NB4 (cell line): ENCODE measurements around the gene ADCYAP1R1.
A peak's percentile ranks its signal among the peaks of the same experiment; 100 is the strongest.

Experiments used
- DNase-seq: peaks from one replicate; pipeline ENCODE4 v3.0.0; 2010; ENCODE audit warnings: low read depth
- H3K4me3 ChIP-seq: one replicate; pipeline ENCODE4 v1.5.1; 2011; ENCODE audit warnings: mild to moderate bottlenecking, low read depth, low read length, moderate library complexity
- MYC ChIP-seq: IDR thresholded peaks from 2 replicates; pipeline ENCODE4 v1.6.1; 2011; ENCODE audit warnings: low read depth, low read length
- POLR2A ChIP-seq: IDR thresholded peaks from 2 replicates; pipeline ENCODE4 v1.6.1; 2011; ENCODE audit warnings: mild to moderate bottlenecking; ENCODE audit not compliant: insufficient read length; ENCODE audit errors: extremely low read depth
- TF ChIP-seq, protein P1 (sequence below): IDR thresholded peaks from one replicate; pipeline ENCODE4 v1.5.1; 2012; ENCODE audit warnings: low read depth, low read length
- TF ChIP-seq, protein P2 (sequence below): IDR thresholded peaks from 2 replicates; pipeline ENCODE4 v1.6.1; 2011; ENCODE audit warnings: low read depth, low read length

The ADCYAP1R1 gene

DNA sequence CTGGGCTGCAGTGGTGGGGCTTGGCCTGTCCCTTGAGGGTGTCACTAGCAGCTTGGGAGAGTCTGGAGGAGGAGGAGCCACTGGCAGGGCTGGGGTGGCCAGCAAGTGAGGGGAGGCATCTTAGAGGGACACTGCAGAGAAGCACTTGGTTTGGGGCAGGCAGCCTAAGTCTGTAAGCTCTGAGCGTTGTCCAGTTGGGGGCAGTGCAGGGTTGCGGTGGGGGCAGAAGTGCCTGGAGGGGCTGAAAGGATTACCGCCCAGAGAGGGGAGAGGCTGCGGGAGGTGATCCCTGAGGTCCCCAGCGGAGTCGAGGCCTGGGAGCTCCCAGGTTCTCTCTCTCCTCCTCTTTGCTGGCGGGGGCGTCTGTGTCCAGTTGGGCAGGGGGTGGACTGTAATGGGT, 7.4 kb downstream of the ADCYAP1R1 start:
- peak; percentile 44 for DNase-seq
- H3K4me3 ChIP-seq = no peak overlapping the region
- TF ChIP-seq POLR2A = no peak
- TF ChIP-seq, protein P1, sequence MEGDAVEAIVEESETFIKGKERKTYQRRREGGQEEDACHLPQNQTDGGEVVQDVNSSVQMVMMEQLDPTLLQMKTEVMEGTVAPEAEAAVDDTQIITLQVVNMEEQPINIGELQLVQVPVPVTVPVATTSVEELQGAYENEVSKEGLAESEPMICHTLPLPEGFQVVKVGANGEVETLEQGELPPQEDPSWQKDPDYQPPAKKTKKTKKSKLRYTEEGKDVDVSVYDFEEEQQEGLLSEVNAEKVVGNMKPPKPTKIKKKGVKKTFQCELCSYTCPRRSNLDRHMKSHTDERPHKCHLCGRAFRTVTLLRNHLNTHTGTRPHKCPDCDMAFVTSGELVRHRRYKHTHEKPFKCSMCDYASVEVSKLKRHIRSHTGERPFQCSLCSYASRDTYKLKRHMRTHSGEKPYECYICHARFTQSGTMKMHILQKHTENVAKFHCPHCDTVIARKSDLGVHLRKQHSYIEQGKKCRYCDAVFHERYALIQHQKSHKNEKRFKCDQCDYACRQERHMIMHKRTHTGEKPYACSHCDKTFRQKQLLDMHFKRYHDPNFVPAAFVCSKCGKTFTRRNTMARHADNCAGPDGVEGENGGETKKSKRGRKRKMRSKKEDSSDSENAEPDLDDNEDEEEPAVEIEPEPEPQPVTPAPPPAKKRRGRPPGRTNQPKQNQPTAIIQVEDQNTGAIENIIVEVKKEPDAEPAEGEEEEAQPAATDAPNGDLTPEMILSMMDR = peak; percentile 27

DNA sequence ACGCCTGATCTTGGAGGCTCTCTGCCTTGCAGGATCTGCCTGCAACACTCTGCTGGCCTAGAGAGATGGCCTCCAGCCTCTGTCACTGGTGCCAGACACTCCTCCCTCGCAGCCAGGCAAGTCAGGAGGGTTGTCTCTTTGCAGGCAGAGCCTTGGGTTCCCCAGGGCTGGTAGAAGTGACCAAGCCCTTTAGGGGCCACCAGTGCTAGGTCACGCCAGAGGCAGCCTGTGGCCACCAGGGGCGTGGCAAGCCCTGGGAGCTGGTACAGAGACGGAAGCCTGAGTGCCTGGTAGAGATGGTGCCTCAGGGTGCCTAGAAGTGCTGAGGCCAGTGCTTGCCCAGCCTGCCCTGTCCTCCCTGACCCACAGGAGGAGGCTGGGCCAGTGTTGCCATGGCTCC, 9.1 kb downstream of the ADCYAP1R1 start:
- TF ChIP-seq, protein P1 = peak; percentile 51
- TF ChIP-seq, protein P2, sequence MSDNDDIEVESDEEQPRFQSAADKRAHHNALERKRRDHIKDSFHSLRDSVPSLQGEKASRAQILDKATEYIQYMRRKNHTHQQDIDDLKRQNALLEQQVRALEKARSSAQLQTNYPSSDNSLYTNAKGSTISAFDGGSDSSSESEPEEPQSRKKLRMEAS = no peak
- H3K4me3 ChIP-seq = no peak overlapping the region
- DNase-seq = peak; percentile 31

DNA sequence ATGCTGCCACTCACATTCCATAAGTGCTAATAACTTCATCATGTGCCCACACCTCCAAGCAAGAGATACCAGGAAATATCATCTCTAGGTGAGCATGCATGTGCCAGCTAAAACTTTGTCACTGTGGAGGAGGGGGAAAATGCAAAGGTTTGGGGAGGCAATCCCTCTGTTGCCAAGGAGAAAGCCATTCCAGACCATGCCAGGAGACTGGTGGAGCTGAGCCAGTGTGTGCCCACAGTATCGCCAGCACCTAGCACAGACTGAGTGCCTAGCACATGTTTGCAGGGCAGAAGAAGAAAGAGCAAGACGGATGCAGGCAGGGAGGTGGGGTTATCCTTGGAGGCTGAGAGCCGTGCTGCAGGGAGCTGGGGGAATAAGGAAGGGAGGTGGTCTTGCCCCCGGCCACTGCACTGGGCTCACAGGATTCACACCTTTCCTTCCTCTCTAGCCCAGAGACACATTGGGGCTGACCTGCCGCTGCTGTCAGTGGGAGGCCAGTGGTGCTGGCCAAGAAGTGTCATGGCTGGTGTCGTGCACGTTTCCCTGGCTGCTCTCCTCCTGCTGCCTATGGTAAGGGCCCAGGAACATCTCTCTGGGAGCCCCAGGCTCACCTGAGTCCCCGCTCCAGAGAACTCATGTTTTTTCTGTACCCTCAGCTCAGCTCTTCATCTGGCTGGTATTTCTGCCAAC, 10.8 kb downstream of the ADCYAP1R1 start:
- TF ChIP-seq POLR2A (no peak), MYC (no peak)
- TF ChIP-seq, protein P1 = no peak
- TF ChIP-seq, protein P2 = no peak
- H3K4me3 ChIP-seq = no peak overlapping the region
- DNase-seq = no peak

DNA sequence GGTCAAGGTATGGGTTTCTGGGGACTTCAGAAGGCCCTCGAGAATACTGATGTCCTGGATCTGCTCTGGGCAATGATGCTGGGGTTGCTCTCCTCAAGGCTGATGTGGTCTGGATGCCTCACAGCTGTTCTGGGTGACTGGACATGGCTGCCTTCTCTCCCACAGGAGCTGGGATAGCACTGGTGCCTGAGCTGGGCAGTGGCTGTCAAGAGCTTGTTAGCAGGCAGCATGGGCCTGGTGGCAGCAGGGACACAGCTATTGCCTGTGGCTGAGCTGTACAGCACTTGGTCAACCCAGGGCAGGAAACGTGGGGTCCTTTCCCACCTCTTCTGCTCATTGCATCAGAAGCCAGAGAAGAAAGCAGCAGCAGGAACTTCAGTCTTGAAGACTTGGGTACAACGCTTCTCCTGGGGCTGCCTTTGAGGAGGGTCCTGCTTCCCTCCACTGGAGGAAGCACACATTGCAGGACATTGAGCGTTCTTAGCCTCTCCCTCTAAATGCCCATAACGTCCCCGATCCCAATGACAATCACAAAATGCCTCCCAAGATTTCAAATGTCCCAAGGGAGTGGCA, 13.0 kb downstream of the ADCYAP1R1 start:
- TF ChIP-seq, protein P1 = peak; percentile 35
- TF ChIP-seq MYC (no peak), POLR2A (no peak)
- TF ChIP-seq, protein P2 = no peak
- H3K4me3 ChIP-seq = no peak overlapping the region
- DNase-seq = peak; percentile 60

DNA sequence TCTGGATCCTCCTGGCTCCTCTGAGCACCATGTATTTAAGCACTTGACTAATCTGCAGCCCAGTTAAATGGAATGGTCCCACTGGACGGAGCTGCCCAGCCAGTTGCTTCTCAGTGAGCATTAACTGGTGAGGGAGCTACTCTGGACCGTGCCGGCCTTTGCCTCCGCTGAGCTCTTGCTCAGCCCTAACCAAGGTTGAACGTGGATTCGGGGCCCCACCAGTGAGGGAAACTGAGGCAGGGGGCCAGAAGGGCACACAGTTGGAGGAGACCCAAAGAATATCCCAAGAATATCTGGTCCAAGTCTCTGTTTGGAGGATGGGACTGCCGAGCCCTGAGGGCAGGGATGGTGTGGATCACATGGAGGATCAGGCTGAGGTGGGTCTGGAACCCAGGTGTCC, 13.7 kb downstream of the ADCYAP1R1 start:
- no peak for DNase-seq
- TF ChIP-seq, protein P2 = no peak
- TF ChIP-seq, protein P1 = no peak
- TF ChIP-seq POLR2A = no peak
- TF ChIP-seq MYC = no peak
- H3K4me3 ChIP-seq = no peak overlapping the region
